ENCODE results near the gene ITPR1. TPM values are rescaled to one million over a fixed set of nuclear protein-coding genes. Genes with fewer than 3 reads are reported as not detected.

The ITPR1 gene
- polyA plus RNA-seq, 1 experiment: 1.4 TPM

DNA sequence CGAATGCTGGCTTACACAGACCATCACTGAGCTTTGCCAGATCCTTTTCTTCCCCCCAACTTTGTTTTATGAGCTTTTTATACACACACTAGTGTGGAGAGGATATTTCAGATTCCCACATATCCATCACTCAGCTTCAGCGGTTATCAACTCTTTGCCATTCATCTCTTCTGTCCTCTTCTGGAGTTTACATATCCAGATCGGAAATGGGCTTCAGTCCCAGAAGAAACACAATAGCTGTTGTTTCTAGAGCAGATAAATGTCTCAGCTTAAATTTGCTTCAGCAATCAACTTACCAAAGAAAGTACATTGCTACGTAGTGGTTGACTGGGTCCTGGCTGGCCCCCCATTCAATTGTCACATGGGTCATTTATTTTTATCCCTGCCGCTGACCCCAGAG is 300.2 kb downstream of the ITPR1 start:
- CTCF ChIA-PET: interaction anchor here (0.5 to 0.8 kb wide), 2 partner anchors 59 to 233 kb away, joined by 3 read pairs; no protein-coding TSS in a partner anchor
- Histone ChIP-seq H3K36me3 (ENCODE audit: control insufficient read depth, insufficient read depth, low read length) (no peaks in the 10 kb centered on the region), H3K27me3 (ENCODE audit: control insufficient read depth, insufficient read depth, low read length) (no peaks in the 10 kb centered on the region; the same call in 1 of the 2 replicates), H3K4me3 (ENCODE audit: low read depth, low read length) (no peak overlapping the region)
- POLR2A ChIA-PET: no interaction called here
- no peak for DNase-seq (ENCODE audit: low read depth)
- no peak for TF ChIP-seq CTCF (IDR thresholded peaks at IDR 0.05; ENCODE audit: insufficient read depth, low read depth, low read length)

- TF ChIP-seq CTCF (IDR thresholded peaks at IDR 0.05; ENCODE audit: insufficient read depth, low read depth, low read length): no peak
- Histone ChIP-seq H3K4me3 (ENCODE audit: low read depth, low read length) (no peak overlapping the region), H3K36me3 (ENCODE audit: control insufficient read depth, insufficient read depth, low read length) (no peaks in the 10 kb centered on the region), H3K27me3 (ENCODE audit: control insufficient read depth, insufficient read depth, low read length) (no peaks in the 10 kb centered on the region; the same call in 1 of the 2 replicates)
- ChIA-PET CTCF (no interaction called here), POLR2A (no interaction called here)
- no peak for DNase-seq (ENCODE audit: low read depth)
Measured at GRCh38 chr3:4794331-4794730, 301.2 kb downstream of the ITPR1 start.

DNA sequence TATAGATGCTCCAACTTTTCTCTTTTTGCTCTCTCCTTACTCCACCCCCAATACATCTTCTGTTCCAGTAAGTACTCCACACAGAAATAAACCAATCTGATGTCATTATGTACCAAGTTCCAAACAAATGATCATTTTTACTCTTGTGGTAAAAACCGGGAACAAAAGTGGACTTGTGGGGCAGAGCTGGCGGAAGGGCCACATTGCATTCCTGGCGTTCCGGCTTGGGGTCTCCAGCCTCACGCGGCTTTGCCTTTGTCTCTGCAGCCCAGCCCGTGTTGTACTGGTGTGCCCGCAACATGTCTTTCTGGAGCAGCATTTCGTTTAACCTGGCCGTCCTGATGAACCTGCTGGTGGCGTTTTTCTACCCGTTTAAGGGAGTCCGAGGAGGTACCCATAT is 301.6 kb downstream of the ITPR1 start:
- Histone ChIP-seq H3K27me3 (ENCODE audit: control insufficient read depth, insufficient read depth, low read length) (no peaks in the 10 kb centered on the region; the same call in 1 of the 2 replicates), H3K4me3 (ENCODE audit: low read depth, low read length) (no peak overlapping the region), H3K36me3 (ENCODE audit: control insufficient read depth, insufficient read depth, low read length) (no peaks in the 10 kb centered on the region)
- no peak for DNase-seq (ENCODE audit: low read depth)
- POLR2A ChIA-PET: no interaction called here
- TF ChIP-seq CTCF (IDR thresholded peaks at IDR 0.05; ENCODE audit: insufficient read depth, low read depth, low read length): no peak
- CTCF ChIA-PET: no interaction called here

- DNase-seq (ENCODE audit: low read depth): no peak
- ChIA-PET CTCF (no interaction called here), POLR2A (no interaction called here)
Measured at GRCh38 chr3:4795905-4796304, 302.8 kb downstream of the ITPR1 start.

GRCh38 chr3:4797201-4797705 is 304.1 kb downstream of the ITPR1 start:
- POLR2A ChIA-PET: no interaction called here
- Histone ChIP-seq H3K36me3 (ENCODE audit: control insufficient read depth, insufficient read depth, low read length) (no peaks in the 10 kb centered on the region), H3K27me3 (ENCODE audit: control insufficient read depth, insufficient read depth, low read length) (no peaks in the 10 kb centered on the region), H3K4me3 (ENCODE audit: low read depth, low read length) (no peak overlapping the region)
- CTCF ChIA-PET: interaction anchor here (1.1 kb wide), 1 partner anchor 76 kb away, joined by 3 read pairs; no protein-coding TSS in a partner anchor
- DNase-seq (ENCODE audit: low read depth): no peak
- TF ChIP-seq CTCF (IDR thresholded peaks at IDR 0.05; ENCODE audit: insufficient read depth, low read depth, low read length): no peak

More at GRCh38 chr3:4795905-4796304, 302.8 kb downstream of the ITPR1 start:
- Histone ChIP-seq H3K36me3 (ENCODE audit: control insufficient read depth, insufficient read depth, low read length) (no peaks in the 10 kb centered on the region), H3K27me3 (ENCODE audit: control insufficient read depth, insufficient read depth, low read length) (no peaks in the 10 kb centered on the region; the same call in 1 of the 2 replicates), H3K4me3 (ENCODE audit: low read depth, low read length) (no peak overlapping the region)
- TF ChIP-seq CTCF (IDR thresholded peaks at IDR 0.05; ENCODE audit: insufficient read depth, low read depth, low read length): no peak
